ENCODE data around the gene TAF1B. TPM values are rescaled to one million over a fixed set of nuclear protein-coding genes. Genes with fewer than 3 reads are reported as not detected.

The TAF1B gene
- total RNA-seq, 1 experiment from 2014 or later = 29.9 TPM

GRCh38 chr2:9972621-9973479, 129.6 kb downstream of the TAF1B start:
- H2AFZ ChIP-seq (ENCODE audit: low read length) = no peak overlapping the region

More at GRCh38 chr2:9972621-9973479, 129.6 kb downstream of the TAF1B start:
- Histone ChIP-seq H3K27me3 (ENCODE audit: insufficient read depth, low read length) (no peaks in the 10 kb centered on the region), H2BK20ac (ENCODE audit: low read depth, low read length, poor library complexity, severe bottlenecking) (no peak overlapping the region), H3K56ac (ENCODE audit: insufficient read length, low read depth, low read length) (no peak overlapping the region), H3T11ph (ENCODE audit: low read length) (no peak overlapping the region), H3K4ac (ENCODE audit: low read depth, low read length) (no peak overlapping the region), H2AK5ac (ENCODE audit: insufficient read length, low read length) (no peak overlapping the region), H2BK12ac (ENCODE audit: insufficient read length, low read depth, low read length) (no peak overlapping the region), H3K9ac (ENCODE audit: extremely low read depth, insufficient read length, low read length) (no peak overlapping the region), H4K5ac (ENCODE audit: insufficient read length, low read depth, low read length) (no peak overlapping the region), H3K4me1 (ENCODE audit: insufficient read depth, low read length) (no peaks in the 10 kb centered on the region), H2BK15ac (ENCODE audit: low read depth, low read length) (no peak overlapping the region), H3K9me3 (ENCODE audit: control insufficient read depth, low read depth, low read length) (no peaks in the 10 kb centered on the region), H2BK120ac (ENCODE audit: low read depth, low read length, poor library complexity, severe bottlenecking) (no peak overlapping the region), H4K20me1 (ENCODE audit: control insufficient read depth, insufficient read depth, insufficient read length) (no peaks in the 10 kb centered on the region), H3K23me2 (ENCODE audit: insufficient read length, low read depth, low read length, poor library complexity, severe bottlenecking) (no peaks in the 10 kb centered on the region), H4K8ac (replicated peaks; ENCODE audit: insufficient read length, low read depth, low read length) (no peak overlapping the region), H3K14ac (ENCODE audit: insufficient read depth, low read length) (no peak overlapping the region), H3K18ac (ENCODE audit: insufficient read length, low read depth, low read length) (no peak overlapping the region), H3K79me2 (ENCODE audit: insufficient read depth, low read length) (no peaks in the 10 kb centered on the region), H3K79me1 (ENCODE audit: insufficient read depth, low read depth, low read length, poor library complexity, severe bottlenecking) (no peaks in the 10 kb centered on the region), H3K23ac (ENCODE audit: insufficient read length, low read depth, low read length) (no peak overlapping the region), H2BK5ac (ENCODE audit: insufficient read length, low read length) (no peak overlapping the region), H3K27ac (ENCODE audit: insufficient read length, low read depth, low read length) (no peak overlapping the region), H3K4me2 (ENCODE audit: insufficient read depth, insufficient read length, low read length) (no peak overlapping the region), H4K91ac (ENCODE audit: insufficient read length, low read depth, low read length) (no peak overlapping the region)
- no peak for DNase-seq
- Mint-ChIP-seq H3K36me3 (ENCODE audit: insufficient read depth in 1 of 3, low read depth in 3 of 3) (no peaks in the 10 kb centered on the region), H3K9me3 (no peaks in the 10 kb centered on the region), H3K4me3 (no peak overlapping the region), H3K4me1 (peaks cover 6 to 10% of the 10 kb centered on the region in 2 experiments; a peak in 3 of 4 replicates), H3K27me3 (ENCODE audit: low read depth) (no peaks in the 10 kb centered on the region), H3K27ac (peak overlapping the region in 1 of 3 experiments; percentile 9; a peak in 2 of 7 replicates)
- no CpG with 5 or more reads among the region's 13 CpGs for WGBS (ENCODE audit: extremely low coverage, insufficient read length, low lambda C conversion rate)
- TF ChIP-seq CTCF (conservative IDR thresholded peaks at IDR 0.05) = no peak
